AG10803 (cell line): ENCODE measurements around the gene LCE3A.
"Not testable (repeated sequence)": the region's sequence is repeated elsewhere in the genome, so short reads cannot be mapped to it uniquely, and the experiment has no call there.

ENCODE experiments used
- DNase-seq: peaks from one replicate; pipeline ENCODE4 v3.0.0; 2010; ENCODE audit warnings: low read depth
- H3K4me3 ChIP-seq: 2 replicates; pipeline ENCODE4 v1.5.1; 2011; ENCODE audit warnings: mild to moderate bottlenecking, low read length, control low read depth
- TF ChIP-seq, protein P1 (sequence below): conservative IDR thresholded peaks from 2 replicates; pipeline ENCODE4 v1.5.1; 2011; ENCODE audit warnings: mild to moderate bottlenecking, low read length, control low read depth, inconsistent platforms

Gene LCE3A

DNA sequence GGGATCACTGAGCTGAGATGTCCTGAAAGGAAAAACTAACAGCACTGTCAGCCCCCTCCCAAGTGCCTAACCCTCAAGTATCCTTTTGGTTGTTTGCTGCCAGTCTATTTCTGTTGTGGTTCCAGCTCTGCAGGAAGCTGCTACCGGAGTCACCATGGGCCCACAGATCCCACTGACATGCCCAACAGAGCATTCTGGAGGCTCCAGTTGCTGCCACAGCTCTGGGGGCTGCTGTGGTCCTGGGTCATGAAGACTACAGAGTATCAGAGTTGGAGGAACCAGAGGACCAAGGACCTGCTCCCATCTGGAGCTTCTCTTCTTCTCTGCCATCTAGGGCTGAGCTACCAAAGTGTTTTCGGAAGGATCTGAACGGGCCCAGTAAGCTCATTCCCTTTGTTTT, 910 bp downstream of the LCE3A start:
- no peak for DNase-seq
- TF ChIP-seq, protein P1, sequence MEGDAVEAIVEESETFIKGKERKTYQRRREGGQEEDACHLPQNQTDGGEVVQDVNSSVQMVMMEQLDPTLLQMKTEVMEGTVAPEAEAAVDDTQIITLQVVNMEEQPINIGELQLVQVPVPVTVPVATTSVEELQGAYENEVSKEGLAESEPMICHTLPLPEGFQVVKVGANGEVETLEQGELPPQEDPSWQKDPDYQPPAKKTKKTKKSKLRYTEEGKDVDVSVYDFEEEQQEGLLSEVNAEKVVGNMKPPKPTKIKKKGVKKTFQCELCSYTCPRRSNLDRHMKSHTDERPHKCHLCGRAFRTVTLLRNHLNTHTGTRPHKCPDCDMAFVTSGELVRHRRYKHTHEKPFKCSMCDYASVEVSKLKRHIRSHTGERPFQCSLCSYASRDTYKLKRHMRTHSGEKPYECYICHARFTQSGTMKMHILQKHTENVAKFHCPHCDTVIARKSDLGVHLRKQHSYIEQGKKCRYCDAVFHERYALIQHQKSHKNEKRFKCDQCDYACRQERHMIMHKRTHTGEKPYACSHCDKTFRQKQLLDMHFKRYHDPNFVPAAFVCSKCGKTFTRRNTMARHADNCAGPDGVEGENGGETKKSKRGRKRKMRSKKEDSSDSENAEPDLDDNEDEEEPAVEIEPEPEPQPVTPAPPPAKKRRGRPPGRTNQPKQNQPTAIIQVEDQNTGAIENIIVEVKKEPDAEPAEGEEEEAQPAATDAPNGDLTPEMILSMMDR, result no peak
- H3K4me3 ChIP-seq, result no peak overlapping the region

DNA sequence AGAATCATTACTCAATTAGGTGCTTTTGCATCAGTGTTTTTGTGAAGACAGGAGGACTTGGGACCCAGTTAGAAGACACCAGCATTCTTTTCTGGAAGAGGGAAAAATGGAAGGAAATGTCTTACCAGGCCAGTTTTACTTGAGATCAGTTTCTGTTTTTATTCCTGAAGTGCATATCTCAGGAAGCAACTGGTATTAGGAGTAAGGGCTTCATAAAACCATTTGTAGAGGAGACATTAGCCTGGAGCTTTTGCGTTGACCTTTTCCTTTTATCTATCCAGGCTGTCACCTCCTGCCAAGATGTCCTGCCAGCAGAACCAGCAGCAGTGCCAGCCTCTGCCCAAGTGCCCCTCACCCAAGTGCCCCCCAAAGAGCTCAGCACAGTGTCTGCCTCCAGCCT, 9.4 kb downstream of the LCE3A start, which contains the start of gene LCE3B:
LCE3B (plus strand) TSS at position 301 of the 400 bp plus-strand sequence; CDS start at position 301, 0 bp downstream.
- no peak for DNase-seq
- TF ChIP-seq, protein P1, result no peak
- H3K4me3 ChIP-seq, result no peak within 1 kb of the TSS

DNA sequence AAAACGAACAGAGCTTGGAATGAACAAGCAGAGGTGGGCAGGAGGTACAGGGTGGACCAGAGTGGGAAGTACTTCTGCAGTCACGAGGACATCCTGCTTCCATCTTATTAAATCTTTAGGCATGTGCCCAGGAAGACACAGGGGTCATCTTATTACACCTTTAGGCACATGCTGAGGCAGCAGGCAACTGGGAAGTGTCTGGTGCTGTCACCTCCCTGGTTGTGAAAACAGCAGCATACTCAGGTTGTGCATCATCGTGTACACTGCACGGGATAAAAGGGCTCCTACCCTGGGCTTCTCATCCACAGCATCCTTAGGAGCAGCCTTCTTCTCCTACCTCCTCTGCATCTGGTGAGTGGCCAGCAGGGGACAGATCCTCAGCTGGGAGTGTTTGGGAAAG, 23.0 kb downstream of the LCE3A start, which contains the start of gene LCE3C:
LCE3C (plus strand) TSS at position 301 of the 400 bp plus-strand sequence. CDS start 498 bp downstream, outside the sequence.
- no peak for DNase-seq
- TF ChIP-seq, protein P1, result no peak
- no peak within 1 kb of the TSS for H3K4me3 ChIP-seq

DNA sequence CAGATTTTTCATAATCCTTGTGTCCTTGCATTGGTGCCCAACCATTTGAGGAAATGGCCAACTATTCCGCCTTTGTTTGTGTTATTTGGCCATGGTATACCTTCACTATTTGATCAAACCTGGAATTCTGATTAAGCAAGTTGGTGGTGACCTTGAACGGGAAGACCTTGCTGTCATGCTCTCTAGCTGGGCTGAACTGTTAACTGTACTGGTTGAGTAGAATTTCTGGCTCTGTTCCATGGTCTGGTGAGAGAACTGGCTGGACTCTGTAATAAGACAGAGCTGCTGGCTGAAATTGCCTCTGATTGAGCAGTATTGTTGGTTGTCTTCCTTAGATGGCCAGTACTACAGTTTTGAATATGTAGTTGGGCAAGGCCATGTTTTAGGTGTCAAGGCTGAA, 25.9 kb downstream of the LCE3A start:
- no peak for DNase-seq
- TF ChIP-seq, protein P1, result no peak
- no peak overlapping the region for H3K4me3 ChIP-seq

DNA sequence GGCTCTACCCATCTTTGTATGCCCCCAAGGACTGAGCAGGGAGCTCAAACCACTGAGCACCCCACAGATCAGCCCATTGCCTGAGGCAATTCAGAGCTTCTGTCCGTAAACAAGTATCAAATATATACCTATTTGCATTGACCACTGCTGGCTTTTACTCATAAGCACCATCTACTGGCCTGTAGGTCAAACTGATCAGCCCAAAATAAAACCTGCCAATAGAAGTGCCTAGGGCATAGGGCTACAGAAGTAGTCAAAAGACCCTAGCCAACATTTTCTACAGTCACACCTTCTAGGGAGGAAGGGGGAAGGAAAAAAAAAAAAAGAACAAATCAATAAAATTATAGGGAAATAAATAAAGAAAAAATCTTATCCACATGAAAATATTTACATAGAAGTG, 37.3 kb downstream of the LCE3A start:
- H3K4me3 ChIP-seq, result no peak overlapping the region
- no peak for DNase-seq
- TF ChIP-seq, protein P1, result no peak

DNA sequence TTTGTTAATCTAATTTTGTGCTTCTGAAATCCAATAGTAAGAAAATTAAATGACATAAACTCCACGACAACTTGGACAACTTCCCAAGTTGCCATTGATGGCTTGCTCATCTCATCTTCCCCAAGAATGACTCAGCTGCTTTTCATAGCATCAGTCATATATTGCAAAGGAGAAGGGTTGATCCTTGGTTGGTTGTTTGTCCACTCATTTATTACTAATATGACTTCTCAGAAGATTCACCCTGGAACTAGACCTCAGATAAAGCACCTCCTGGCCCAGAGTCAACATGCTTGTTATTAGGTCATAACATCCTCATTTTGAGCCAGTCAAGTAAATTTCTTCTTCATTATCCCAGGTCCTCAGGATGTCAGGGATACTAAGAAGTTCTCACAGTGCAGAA, 40.3 kb downstream of the LCE3A start:
- TF ChIP-seq, protein P1, result no peak
- no peak overlapping the region for H3K4me3 ChIP-seq
- no peak for DNase-seq

DNA sequence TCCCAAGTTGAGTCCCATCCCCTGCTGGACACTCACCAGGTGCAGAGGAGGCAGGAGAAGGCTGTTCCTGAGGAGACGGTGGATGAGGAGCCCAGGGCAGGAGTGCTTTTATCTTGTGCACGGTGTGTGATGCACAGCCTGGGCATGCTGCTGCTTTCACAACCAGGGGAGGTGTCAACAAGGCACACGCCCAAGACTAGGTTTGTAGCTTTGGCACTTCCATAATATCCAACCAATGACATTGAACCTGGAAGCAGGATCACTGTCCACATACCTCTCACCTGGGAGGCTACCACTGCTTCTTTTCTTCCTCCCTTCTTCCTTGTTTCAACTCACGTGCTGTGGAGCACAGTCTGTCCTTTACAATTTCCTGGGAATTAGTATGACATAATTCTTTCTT, 42.5 kb downstream of the LCE3A start, which contains the start of gene LCE3D:
LCE3D (minus strand) TSS at position 84 of the 400 bp plus-strand sequence. CDS start 580 bp downstream, outside the sequence.
- TF ChIP-seq, protein P1, result no peak
- no peak for DNase-seq

DNA sequence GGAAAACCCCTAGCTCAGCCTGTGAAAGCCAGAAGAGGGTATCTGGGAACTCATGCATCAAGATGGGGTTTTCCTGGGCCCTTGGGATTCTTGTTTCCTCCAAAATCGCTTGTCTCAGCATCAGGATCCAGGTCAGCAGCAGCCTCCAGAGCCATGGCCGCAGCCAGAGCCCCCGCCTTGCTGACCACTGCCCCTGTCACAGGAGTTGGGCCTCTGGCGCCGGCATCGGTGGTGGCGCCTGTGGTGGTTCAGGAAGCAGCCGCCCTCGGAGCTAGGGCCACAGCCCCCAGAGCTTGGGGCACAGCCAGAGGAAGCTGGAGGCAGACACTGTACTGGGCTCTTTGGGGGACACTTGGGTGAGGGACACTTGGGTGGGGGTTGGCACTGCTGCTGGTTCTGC, 43.4 kb downstream of the LCE3A start:
- DNase-seq, H3K4me3 ChIP-seq: not testable (repeated sequence)

More for the DNA sequence above, 42.5 kb downstream of the LCE3A start, which contains the start of gene LCE3D:
- no peak within 1 kb of the TSS for H3K4me3 ChIP-seq
